ENCODE results near the gene LCLAT1. TPM values are rescaled to one million over a fixed set of nuclear protein-coding genes. Genes with fewer than 3 reads are reported as not detected.

Gene LCLAT1
- total RNA-seq, result 22.7 and 23.2 TPM in 2 replicates

DNA sequence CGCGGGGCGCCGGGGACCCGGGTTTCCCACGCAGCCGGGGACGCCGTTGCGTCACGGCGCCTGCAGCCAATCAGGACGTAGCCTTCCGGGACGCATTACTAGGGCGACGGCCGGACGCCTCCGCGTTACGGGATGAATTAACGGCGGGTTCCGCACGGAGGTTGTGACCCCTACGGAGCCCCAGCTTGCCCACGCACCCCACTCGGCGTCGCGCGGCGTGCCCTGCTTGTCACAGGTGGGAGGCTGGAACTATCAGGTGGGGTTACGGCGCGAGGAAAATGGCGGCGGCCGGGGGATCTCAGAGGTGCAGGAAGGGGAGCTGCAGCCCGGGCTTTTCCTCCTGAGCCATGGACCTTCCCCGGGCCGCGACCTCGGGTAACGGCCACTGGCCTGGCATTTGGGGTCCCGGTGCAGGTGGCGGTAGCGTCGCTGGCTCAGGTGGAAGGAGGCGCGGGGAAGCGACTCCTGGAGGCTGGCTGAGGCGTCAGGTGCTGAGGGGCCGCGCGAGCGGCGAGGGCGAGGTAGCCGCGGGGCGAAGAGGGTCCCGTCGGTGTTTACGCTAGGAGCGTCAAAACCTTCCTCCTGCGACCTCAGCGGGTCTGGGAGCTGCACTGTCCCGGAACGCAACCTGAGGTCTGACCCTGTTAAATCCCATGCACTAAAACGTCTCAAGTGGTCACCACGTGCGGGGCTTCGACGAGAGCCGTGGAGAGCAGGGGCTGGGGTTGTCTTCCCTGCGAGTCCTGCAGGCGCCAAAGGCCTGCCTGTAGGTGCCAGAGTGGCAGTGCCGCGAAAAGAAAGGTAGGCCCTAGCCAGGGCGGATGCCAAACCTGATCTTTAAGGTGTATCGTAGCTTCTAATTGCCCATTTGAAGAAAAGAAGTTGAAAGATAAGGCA, at the start of gene LCLAT1:
LCLAT1 (plus strand) TSS at position 98 of the 897 bp plus-strand sequence. CDS start 78,345 bp downstream, outside the sequence.
- intact Hi-C loops (cut with micrococcal nuclease), result loop anchor here (1.0 to 5.0 kb wide), 5 partner anchors 25 to 301 kb away; partner anchors contain the start of gene YPEL5

DNA sequence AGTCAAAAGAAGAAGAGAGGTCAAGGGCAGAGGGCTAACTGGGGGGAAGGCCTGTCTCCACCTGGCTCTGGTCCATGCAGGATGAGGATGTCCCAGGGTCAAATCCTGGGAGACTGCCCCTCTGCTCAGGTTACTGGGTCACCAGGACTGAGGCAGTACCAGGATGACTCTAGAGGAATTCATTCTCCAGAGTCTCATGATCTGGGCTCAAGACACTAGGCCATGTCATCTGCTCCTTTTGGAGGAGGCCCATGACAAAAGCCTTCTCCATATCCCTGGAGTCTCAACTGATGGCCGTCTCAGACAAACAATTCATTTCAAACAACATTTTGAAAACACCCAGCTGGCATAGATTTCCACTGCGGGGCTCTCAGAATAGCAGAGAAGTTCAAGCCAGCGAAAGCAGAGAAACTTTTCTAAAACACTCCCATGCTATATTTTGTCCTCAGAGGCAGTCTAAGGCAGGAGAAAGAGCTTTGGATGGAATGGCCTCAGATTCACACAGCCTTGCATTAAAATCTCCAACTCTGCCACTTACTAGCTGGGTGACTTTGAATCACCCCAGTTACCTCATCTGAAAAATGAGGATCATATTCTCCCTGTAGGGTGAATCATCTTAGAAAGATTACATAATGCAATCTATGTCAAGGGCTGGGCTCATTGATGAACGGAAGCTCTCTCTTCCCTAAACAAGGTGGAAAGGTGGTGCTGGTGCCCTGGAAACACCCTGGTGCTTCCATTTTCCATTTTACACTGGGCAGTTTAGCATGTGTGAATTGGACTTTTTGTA, 48.8 kb upstream of the LCLAT1 start:
- intact Hi-C loops (cut with micrococcal nuclease), result no loop called here

DNA sequence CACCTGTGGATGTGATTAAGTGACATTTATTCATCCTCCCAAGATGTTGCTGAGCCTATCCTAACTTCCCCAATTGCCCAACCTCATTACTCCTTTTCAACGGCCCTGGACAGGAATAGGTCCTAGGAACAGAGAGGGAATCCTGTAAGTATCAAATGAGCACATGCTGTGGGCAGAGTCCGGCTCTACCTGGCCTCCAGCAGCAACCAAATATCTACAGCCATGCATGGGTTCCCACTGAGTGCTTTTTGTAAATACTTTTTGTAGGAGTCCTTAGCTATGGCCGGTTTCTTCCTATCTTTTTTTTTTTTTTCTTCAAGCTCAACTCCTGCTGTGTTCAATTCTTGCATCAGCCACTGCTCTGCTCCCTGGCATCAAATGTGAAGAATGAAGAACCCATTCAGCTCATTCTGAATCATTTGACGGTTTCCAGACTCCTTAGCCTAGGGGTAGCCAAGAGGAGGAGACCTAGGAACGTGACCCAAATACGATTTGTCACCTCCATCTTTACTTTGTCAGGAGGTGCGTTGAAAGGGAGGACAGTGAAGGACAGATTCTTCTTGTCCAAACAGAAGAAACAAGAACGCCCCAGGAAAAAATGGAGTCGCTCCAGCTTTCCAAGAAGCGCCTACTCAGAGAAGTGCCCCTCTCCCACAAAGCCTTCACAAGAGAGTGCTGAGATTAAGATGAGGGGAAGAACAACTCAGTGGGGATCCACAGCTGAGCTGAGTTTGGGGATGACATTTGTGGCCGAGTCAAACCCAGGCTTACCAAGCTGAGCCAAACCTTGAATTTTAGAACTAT, 46.7 kb upstream of the LCLAT1 start:
- intact Hi-C loops (cut with micrococcal nuclease), result no loop called here

DNA sequence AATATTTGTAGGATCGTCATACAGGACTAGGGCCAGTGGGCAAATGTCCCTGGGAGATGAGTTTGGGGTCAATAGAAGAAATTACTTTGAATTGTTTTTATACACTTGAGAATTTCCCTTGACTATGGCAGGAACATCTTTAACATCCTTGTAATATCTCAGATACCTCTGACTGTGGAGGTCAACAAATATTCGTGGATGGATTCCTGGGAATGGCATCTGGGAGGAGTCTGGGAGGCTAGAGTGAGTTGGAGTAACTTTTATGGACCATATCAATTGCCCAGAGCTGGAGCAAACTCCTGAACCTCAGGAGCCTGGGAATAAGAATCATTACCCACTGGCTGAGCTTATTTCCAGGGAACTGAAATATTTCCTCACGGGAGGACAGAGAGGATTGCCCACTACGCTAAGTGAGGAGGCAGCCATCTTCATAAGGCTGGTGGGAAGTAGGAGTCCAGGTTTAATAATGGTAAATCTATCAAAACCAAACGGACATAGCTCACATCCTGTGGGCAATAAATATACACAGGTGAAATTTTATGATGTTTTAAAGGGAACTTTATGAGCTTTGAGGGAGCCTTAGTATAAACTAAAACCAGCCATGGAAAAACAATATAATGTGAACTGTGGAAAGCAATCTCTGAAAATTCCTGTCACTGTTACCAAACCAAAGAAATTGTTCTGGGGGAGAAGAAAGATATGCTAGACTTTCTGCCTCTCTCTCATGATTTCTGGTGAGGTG, 44.4 kb upstream of the LCLAT1 start:
- intact Hi-C loops (cut with micrococcal nuclease), result no loop called here

DNA sequence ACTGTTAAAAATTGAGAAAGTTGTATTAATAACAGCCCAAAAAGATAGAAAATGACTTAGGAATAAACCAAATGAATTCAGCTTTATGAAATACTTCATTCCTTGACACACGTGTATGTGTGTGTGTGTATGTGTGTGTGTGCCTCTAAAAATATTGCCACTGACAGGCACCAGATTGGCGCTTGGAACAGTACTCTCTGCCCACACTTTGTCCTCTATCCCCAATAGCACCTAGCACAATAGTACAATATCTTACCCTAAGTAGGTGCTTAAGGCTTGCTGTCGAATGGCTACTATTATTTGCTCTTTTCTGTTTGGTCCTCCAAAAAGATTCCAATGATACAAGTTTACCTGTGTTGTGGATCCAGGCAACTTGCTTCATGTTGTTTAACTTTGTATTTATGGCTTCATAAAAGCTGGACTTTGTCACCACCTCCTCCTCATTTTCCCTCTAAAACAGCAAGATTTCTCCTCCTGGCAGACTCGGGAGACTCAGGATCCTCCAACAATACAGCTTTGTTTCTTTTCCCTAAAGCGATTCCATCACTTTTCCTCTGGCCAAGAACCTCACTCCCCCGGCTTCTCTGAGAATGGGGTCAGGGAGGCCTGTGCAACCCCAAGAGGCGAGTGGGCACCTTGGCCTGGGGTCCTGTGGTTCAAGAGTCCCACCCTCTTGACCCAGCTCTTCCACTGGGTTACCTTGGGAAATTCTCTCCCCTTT, 43.3 kb upstream of the LCLAT1 start:
- intact Hi-C loops (cut with micrococcal nuclease), result no loop called here

DNA sequence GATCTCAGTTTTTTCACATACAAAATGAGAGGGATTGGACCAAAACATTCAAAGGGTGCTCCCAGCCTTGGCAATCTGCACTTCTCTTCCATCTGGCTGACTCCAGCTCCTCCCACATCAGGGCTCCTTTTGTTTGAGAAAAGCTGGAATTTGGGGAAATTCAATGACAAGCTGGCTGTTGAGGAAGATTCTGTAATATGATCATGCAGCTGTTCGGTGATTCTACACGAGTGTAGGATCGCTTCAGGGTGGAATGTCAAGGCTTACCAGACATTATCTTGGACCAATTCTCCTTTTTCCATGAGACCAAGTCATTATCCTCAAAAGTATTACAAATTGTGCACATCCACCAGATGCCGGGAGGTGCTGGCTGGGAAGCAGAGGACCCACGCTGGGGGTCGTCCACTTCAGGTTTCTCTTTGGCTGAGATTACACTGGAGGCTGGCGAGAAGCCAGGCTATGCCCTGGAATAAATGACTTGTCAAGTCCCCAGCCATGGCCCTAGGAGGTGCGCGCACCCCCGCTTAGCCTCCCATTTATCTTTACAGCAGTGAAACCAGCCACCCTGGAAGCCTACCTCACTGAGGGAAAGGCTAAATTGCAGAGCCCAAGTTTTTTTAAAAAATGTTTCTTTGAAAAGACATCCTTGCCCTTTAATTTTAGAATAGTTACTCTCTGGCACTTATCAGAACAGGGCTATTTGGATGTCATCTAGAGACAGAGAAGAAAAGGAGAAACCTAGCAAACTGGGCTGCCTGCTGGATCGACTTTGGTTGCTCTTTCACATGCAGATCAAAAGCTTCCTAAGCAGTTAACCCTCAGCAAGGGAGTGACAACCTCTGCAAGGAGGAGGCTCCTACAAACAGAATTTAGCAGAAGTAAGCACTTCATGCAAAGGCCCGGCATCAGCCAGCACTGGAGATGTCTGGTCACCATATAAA, 42.5 kb upstream of the LCLAT1 start:
- intact Hi-C loops (cut with micrococcal nuclease), result no loop called here

DNA sequence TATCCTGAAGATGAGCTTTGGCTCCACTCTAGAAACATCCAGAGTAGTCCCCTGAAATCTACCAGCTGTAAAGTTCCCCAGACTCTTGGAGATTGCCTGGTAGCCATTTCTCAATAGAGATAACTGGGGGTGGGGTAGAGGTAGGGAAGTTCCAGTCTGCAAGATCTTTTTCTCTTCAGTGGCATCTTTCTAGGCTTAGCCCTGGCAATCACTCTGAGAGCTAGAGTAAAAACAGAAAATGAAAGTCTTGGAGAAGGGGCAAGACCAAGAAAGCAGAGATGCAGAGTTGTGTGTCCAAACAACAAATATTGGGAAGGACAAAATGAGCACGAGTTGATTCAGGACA, 41.8 kb upstream of the LCLAT1 start:
- intact Hi-C loops (cut with micrococcal nuclease), result no loop called here

DNA sequence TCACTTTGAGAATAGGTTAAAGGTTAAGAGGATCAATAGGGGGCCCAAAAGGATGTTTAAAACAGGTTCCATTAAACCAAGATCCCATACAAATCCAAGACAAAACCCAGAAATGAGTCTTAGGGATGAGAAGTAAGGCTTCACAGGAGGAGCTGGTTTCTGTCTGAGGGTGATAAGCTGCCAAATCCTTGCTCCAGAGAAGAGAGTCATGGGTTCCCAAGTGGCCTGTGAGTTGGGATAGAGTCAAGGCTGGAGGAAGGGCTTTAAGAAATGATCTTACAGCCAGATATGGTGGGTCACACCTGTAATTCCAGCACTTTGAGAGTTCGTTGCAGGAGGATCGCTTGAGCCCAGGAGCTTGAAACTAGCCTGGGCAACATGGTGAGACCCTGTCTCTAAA, 40.2 kb upstream of the LCLAT1 start:
- intact Hi-C loops (cut with micrococcal nuclease), result no loop called here

DNA sequence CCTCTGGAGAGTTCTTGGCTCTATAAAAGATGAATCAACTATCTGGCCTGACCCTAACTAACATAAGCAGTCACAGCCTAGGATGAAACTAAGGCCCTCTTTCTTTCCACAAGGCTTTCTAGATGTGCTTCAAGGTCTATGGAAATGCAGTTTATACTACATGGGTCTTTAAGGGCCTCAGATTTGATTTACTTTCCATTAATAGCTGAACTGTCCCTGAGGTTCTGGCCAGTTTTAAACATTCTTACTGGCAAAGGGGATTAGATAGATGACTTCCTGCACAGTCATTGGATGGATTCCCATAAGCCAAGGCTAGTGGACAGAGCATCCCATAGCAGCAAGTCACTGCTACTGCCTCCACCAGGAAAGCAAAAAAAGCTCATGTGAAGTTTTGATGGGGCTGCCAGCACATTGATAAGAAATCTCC, 38.1 kb upstream of the LCLAT1 start:
- intact Hi-C loops (cut with micrococcal nuclease), result no loop called here

DNA sequence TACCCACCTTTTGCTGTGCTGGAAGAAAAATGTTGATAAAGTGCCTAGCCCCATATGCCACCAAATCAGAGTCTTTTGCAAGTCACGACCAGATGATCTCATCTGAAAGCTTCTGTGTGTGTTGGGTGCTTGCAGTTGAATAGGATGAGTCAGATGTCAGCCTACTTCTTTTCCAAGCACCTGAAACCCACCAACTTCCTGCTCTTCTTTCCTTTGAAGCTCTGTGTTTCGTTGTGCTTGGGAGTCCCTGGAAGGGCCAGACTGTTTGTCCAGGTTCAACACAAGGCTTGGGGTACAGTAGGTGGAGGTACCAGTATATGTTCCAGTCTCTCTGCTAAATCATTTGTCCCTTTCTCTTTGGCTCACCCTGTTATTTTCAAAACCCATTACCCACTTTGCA, 36.8 kb upstream of the LCLAT1 start:
- intact Hi-C loops (cut with micrococcal nuclease), result no loop called here

DNA sequence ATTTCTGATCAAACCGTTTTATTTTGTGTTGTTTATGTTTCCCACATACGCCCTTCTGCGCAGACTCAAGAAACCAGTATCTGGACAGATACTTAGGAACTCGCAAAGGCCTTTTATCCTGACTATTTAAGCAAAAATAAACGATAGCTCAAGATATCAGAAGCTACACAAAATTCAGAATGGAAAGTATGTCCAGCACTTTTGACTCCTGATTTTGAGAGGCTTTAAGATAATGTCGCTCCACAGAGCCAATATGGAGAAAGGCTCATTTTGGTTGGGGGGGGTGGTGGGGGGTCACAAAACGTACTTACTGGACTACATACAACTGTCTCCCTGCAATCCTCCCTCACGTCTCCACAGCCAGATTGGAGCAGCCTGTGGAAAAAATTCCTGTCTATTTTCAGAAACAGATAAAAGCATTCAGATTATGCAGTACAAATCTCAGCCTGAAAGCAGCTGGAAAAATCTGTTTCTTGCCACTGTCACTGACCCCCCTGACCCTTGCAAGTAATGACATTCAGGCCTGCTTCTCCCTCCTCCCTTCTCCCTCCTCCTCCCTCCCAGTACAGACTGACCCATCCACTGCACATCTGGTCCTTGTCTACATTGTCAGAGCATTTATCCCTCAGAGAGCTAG, 34.9 kb upstream of the LCLAT1 start:
- intact Hi-C loops (cut with micrococcal nuclease), result no loop called here

DNA sequence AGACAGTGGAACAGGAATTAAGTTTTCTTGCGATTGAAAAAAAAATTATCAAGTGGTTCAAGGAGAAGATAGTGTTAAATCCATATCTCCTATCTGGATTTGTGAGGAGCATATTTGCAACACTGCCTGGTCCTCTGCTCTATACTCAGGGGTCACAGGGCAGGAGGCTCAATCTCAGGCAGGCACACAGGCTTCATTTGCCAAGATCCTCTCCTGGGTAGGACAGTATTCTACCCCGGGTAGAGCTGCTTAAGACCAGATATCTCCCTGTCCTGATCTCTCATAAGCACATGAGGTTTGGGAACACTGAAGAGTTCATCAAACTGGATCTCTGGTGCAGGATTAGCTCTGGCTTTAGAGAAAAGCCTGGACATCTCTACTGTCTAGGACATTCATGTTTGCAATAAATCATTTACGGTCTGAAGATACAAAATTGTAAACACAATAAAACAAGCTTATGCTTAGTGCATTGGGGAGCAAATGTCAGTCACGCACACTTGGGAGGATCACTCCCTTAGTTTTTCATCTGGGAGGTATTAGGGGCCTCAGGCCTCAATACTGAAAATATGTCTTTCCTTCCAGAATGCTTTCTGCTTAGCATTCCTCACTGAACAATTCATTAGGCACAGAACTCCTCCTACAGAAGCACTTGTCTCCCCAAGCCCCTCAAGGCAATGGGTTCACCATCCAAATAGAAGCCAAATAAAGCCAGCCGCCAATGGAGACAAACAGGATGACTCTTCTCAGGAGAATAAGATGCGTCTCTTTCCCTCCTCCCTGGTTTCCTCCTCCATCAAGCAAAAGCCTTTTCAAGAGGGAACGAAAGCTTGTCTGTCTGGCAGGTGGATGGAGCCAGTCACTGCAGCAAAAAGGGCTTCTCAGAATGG, 34.1 kb upstream of the LCLAT1 start:
- intact Hi-C loops (cut with micrococcal nuclease), result no loop called here

DNA sequence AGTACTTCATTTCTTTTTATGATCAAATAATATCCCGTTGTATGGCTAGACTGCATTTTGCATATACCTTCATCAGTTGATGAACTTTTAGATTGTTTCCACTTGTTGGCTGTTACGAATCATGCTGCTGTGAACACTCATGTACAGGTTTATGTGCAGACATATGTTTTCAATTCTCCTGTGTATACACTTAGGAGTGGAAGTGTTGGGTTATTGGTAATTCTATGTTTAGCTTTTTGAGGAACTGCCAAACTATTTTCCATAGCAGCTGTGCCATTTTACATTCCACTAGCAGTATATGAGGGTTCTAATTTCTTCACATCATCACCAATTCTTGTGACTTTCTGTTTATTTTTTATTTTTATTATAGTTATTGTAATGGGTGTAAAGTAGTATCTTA, 32.1 kb upstream of the LCLAT1 start:
- intact Hi-C loops (cut with micrococcal nuclease), result no loop called here

DNA sequence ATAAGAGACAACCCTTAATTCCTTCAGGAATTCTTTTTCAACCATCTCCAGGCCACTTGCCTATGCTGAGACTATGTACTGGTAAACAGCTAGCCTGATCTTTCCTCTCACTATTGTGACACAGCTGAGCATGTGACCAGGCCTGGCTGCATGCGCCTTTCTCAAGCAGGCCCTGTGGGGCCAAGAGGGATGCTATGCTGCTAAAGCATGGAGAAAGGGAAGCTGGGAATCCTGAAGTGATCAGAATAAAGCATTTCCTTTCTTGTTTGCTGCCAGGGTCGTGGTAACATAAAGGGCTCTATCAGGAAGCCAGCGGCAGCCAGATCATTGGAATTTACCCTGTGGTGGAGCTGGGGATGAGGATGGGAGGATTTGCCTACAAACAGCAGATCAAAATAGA, 29.8 kb upstream of the LCLAT1 start:
- intact Hi-C loops (cut with micrococcal nuclease), result no loop called here

DNA sequence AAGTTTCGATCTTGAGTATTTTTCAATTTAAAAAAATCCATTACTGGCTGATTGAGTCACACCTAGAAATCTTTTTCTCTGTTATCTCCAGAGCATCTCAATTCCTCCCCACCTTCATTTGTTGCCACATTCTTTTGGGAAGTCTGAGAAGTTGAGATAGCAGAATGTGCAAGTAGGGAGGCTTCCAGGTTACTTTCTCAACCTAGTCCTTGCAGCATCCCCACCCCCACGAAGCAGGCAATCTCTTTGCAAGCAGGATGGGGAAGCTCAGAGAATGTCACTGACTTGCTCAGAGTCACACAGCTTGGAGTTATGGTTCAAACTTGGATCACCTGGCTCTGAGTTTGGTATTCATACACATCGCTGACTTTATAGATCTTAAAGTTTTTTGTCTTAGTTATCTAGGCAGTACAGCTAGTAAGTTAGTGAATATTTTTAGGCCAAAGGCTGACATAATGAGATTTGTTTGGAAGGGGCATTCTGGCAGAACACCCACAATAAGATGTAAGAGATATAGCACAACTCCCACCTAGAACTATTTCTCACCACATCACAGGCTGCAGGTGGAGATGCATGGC, 25.9 kb upstream of the LCLAT1 start:
- intact Hi-C loops (cut with micrococcal nuclease), result no loop called here

DNA sequence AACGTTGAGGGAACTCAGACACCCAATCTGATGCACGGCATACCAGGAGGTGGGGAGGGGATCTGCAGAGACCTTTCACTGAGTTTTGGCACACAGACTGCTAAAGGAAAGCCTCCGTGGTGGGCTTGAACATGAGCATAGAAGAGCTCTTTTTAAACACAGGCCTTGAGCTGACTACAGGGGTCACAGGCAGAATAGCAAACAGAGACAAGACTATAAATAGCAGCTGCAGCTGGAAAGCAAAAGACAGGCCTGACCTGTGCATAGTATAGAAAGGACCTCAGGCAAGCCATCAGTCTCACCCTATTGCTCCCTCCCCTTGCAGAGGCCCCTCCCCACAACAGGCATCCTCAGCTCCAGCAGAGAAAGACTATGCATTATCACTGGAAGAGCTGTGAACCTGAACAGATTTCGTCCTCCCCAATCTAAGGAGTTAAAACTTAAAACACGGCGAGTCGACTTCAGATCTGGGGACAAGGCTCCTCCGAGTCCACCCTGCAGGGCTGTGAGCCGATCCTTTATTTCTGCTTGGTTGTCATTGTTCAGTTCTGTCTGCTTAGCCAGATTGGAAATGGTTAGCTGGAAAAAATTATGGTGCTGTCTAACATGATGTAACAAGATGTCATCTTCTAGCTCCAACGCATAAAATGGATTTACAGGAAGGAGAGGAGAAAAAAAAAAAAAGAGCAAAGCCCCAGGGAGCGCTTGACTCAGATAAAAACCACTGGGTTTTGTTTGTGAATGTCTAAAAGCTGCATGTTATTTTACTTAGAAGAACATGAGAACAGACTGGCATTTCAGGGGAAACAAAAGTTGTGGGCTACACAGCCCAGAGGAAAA, 25.2 kb upstream of the LCLAT1 start:
- intact Hi-C loops (cut with micrococcal nuclease), result loop anchor here (1.0 to 2.0 kb wide), 4 partner anchors 25 to 275 kb away; partner anchors contain the start of genes LBH, LCLAT1 and YPEL5

Measured in T-helper 2 cell treated with Interferon-gamma antibody and Interleukin-4, amounts not matched to agents 100 ng/mL and 5 ng/mL, for 36 hours (primary cell).